MM.1S (cell line): ENCODE results near the gene CLDN25.

Source experiments
- EZH2 ChIP-seq: fragments of 300-600 bp; sonication (generic); optimal IDR thresholded peaks from 2 replicates; pipeline ENCODE3; 2017; ENCODE audit warnings: low read depth, mild to moderate bottlenecking, antibody characterized with exemption, low read length, mixed read lengths
- TF ChIP-seq, protein P1 (sequence below): fragments of 300-600 bp; sonication (generic); IDR thresholded peaks from 2 replicates; pipeline ENCODE4 v1.5.1; 2016; ENCODE audit warnings: antibody characterized with exemption, low read length, mixed read lengths

GRCh38 chr11:113752932-113753331 is 26.7 kb upstream of the CLDN25 start:
- TF ChIP-seq, protein P1, sequence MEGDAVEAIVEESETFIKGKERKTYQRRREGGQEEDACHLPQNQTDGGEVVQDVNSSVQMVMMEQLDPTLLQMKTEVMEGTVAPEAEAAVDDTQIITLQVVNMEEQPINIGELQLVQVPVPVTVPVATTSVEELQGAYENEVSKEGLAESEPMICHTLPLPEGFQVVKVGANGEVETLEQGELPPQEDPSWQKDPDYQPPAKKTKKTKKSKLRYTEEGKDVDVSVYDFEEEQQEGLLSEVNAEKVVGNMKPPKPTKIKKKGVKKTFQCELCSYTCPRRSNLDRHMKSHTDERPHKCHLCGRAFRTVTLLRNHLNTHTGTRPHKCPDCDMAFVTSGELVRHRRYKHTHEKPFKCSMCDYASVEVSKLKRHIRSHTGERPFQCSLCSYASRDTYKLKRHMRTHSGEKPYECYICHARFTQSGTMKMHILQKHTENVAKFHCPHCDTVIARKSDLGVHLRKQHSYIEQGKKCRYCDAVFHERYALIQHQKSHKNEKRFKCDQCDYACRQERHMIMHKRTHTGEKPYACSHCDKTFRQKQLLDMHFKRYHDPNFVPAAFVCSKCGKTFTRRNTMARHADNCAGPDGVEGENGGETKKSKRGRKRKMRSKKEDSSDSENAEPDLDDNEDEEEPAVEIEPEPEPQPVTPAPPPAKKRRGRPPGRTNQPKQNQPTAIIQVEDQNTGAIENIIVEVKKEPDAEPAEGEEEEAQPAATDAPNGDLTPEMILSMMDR: no peak
- TF ChIP-seq EZH2: no peak
